Neuronal stem cell (in vitro differentiated cells): ENCODE data around the gene IFNL3.
A peak's percentile ranks its signal among the peaks of the same experiment; 100 is the strongest.

Source experiments
- DNase-seq: peaks from one replicate; pipeline ENCODE4 v3.0.0-alpha.2; 2013; ENCODE audit warnings: low spot score
- H2AFZ ChIP-seq: one replicate; pipeline ENCODE4 v1.6.1; 2013; ENCODE audit warnings: mild to moderate bottlenecking, low read length, inconsistent platforms
- H2AK5ac ChIP-seq: 2 replicates; pipeline ENCODE4 v1.6.1; 2013; ENCODE audit warnings: low read depth, mild to moderate bottlenecking, inconsistent platforms, low read length, moderate library complexity, mixed read lengths
- H2BK120ac ChIP-seq: 2 replicates; pipeline ENCODE4 v1.6.1; 2013; ENCODE audit warnings: low read depth, mild to moderate bottlenecking, inconsistent platforms, low read length, moderate library complexity, mixed read lengths
- H2BK12ac ChIP-seq: one replicate; pipeline ENCODE4 v1.6.1; 2013; ENCODE audit warnings: low read length, inconsistent platforms
- H2BK15ac ChIP-seq: 2 replicates; pipeline ENCODE4 v1.6.1; 2013; ENCODE audit warnings: mild to moderate bottlenecking, low read length, inconsistent platforms, mixed read lengths
- H2BK5ac ChIP-seq: one replicate; pipeline ENCODE4 v1.6.1; 2013; ENCODE audit warnings: inconsistent platforms, mild to moderate bottlenecking, low read length, moderate library complexity
- H3K14ac ChIP-seq: one replicate; pipeline ENCODE4 v1.6.1; 2013; ENCODE audit warnings: low read length, inconsistent platforms
- H3K18ac ChIP-seq: 2 replicates; pipeline ENCODE4 v1.6.1; 2013; ENCODE audit warnings: low read length, inconsistent platforms
- H3K23ac ChIP-seq: 2 replicates; pipeline ENCODE4 v1.6.1; 2013; ENCODE audit warnings: low read depth, mild to moderate bottlenecking, mixed read lengths, low read length, inconsistent platforms; ENCODE audit not compliant: poor library complexity
- H3K27ac ChIP-seq: replicated peaks from 3 replicates; pipeline ENCODE4 v1.5.1; 2013; ENCODE audit warnings: low read length, inconsistent platforms
- H3K27me3 ChIP-seq, 3 experiments: 2 replicates each; pipeline ENCODE4 v1.6.1; 2013; ENCODE audit warnings: low read length in 3 of 3, mild to moderate bottlenecking in 2 of 3, inconsistent platforms in 1 of 3, low read depth in 1 of 3, mixed read lengths in 1 of 3, moderate library complexity in 1 of 3; ENCODE audit not compliant: control insufficient read depth in 3 of 3, insufficient read depth in 3 of 3
- H3K36me3 ChIP-seq, 2 donors: replicated peaks in 1 of 2; 2 replicates each; pipeline ENCODE4 v1.6.1; 2013; ENCODE audit warnings: low read length in 2 of 2; ENCODE audit not compliant: control insufficient read depth in 2 of 2, insufficient read depth in 2 of 2
- H3K4ac ChIP-seq: 2 replicates; pipeline ENCODE4 v1.6.1; 2013; ENCODE audit warnings: inconsistent platforms, mild to moderate bottlenecking, low read length, moderate library complexity
- H3K4me1 ChIP-seq, 2 donors: 1 replicate in 1 of 2; 2 replicates in 1 of 2; pipeline ENCODE4 v1.6.1; 2013; ENCODE audit warnings: low read length in 2 of 2, low read depth in 1 of 2; ENCODE audit not compliant: control insufficient read depth in 2 of 2, insufficient read depth in 1 of 2
- H3K4me2 ChIP-seq: one replicate; pipeline ENCODE4 v1.6.1; 2013; ENCODE audit warnings: mild to moderate bottlenecking, low read length, inconsistent platforms; ENCODE audit not compliant: insufficient read depth, poor library complexity, severe bottlenecking
- H3K4me3 ChIP-seq, 2 donors: 2 replicates each; pipeline ENCODE4 v1.5.1; 2013; ENCODE audit warnings: low read length in 2 of 2, mild to moderate bottlenecking in 2 of 2, inconsistent platforms in 1 of 2, moderate library complexity in 1 of 2
- H3K79me1 ChIP-seq: one replicate; pipeline ENCODE4 v1.6.1; 2013; ENCODE audit warnings: low read depth, mild to moderate bottlenecking, inconsistent platforms, low read length, moderate library complexity
- H3K9ac ChIP-seq: one replicate; pipeline ENCODE4 v1.6.1; 2013; ENCODE audit warnings: mild to moderate bottlenecking, low read depth, low read length, inconsistent platforms; ENCODE audit not compliant: poor library complexity
- H3K9me3 ChIP-seq, 2 donors: replicated peaks in 1 of 2; 2 replicates each; pipeline versions ENCODE3 to v1.6.1; 2013; ENCODE audit warnings: low read length in 2 of 2, mild to moderate bottlenecking in 2 of 2, inconsistent platforms in 1 of 2, low read depth in 1 of 2, mixed read lengths in 1 of 2, moderate library complexity in 1 of 2; ENCODE audit not compliant: control insufficient read depth in 2 of 2, insufficient read depth in 1 of 2
- H4K8ac ChIP-seq: one replicate; pipeline ENCODE4 v1.6.1; 2013; ENCODE audit warnings: low read depth, mild to moderate bottlenecking, inconsistent platforms, low read length, moderate library complexity
- H4K91ac ChIP-seq: one replicate; pipeline ENCODE4 v1.6.1; 2013; ENCODE audit warnings: low read length, low read depth, mild to moderate bottlenecking, inconsistent platforms; ENCODE audit not compliant: poor library complexity
- WGBS, 2 donors: extraction: QIAGEN DNeasy Blood & Tissue Kit; methylation state at CpG; one replicate each; pipeline ENCODE4 v1.1.7; 2013; ENCODE audit warnings: missing lambda C conversion rate in 2 of 2, mixed read lengths in 1 of 2; ENCODE audit not compliant: insufficient read length in 2 of 2, insufficient replicate concordance in 1 of 2; ENCODE audit errors: extremely low coverage in 2 of 2; 5-methylcytosine and 5-hydroxymethylcytosine counted together

Gene IFNL3

DNA sequence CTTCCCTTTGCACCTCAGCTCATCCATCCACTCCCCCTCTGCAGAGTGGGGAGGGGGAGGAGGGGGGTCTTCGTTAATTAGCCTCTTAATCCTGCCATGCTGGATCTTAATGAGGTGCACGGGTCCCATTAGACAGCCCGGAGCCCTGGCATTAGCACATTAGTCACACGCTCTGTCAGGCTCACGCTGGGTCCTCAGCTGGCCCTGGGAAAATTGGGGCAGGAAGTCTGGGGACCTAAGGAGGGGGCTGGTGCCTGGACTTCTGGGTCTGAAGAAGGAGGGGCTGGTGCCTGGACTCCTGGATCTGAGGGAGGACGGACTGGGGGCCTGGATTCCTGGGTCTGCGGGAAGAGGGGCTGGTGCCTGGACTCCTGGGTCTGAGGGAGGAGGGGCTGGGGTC lies 48.5 kb downstream of the IFNL3 start:
- no CpG with 5 or more reads among the region's 7 CpGs for WGBS, 2 donors
- Histone ChIP-seq H3K4me3 (no peak overlapping the region), H3K4ac (no peak overlapping the region), H3K27me3 (peaks cover 3 to 58% (median 26%) of the 10 kb centered on the region in 3 experiments), H3K36me3 (no peaks in the 10 kb centered on the region), H3K4me1 (peaks cover 6 to 16% of the 10 kb centered on the region in 2 donors), H3K9me3 (no peaks in the 10 kb centered on the region), H3K18ac (peak overlapping the region; percentile 93), H3K79me1 (peaks cover 1% of the 10 kb centered on the region), H3K9ac (no peak overlapping the region), H3K27ac (no peak overlapping the region), H2AFZ (peak overlapping the region; percentile 87), H2BK15ac (peak overlapping the region; percentile 89), H3K23ac (no peak overlapping the region), H3K14ac (no peak overlapping the region), H3K4me2 (peak overlapping the region; percentile 51), H2AK5ac (peak overlapping the region; percentile 93), H2BK120ac (no peak overlapping the region), H4K8ac (no peak overlapping the region), H2BK12ac (peak overlapping the region; percentile 63), H4K91ac (no peak overlapping the region), H2BK5ac (no peak overlapping the region)
- DNase-seq = peak; percentile 57

DNA sequence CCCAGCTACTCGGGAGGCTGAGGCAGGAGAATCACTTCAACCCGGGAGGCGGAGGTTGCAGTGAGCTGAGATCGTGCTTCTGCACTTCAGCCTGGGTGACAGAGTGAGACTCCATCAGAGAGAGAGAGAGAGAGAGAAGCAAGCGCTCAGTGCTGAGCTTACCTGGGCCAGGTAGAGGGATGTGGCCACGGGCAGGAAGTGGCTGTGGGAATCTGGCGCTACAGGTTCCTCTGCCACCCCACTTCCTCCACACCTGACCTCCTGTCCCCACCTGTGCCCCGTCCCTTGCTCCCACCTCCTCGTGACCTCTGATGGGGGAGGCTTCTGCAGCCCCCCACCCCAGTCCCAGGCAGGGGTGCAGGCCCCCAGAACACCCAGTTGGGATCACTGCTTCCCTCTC lies 49.1 kb downstream of the IFNL3 start:
- no CpG with 5 or more reads among the region's 9 CpGs for WGBS, 2 donors
- peak overlapping the region; percentile 89 for H2BK15ac ChIP-seq
- no peak overlapping the region for H2AFZ ChIP-seq
- no peak for DNase-seq
- peak overlapping the region; percentile 43 for H3K23ac ChIP-seq
- H3K4me3 ChIP-seq = no peak overlapping the region
- peaks cover 6 to 16% of the 10 kb centered on the region in 2 donors for H3K4me1 ChIP-seq
- H3K27me3 ChIP-seq = peaks cover 3 to 54% (median 26%) of the 10 kb centered on the region in 3 experiments
- no peak overlapping the region for H2BK120ac ChIP-seq
- peak overlapping the region; percentile 93 for H3K18ac ChIP-seq
- no peaks in the 10 kb centered on the region for H3K9me3 ChIP-seq
- peak overlapping the region; percentile 53 for H4K91ac ChIP-seq
- H2BK12ac ChIP-seq = peak overlapping the region; percentile 63
- peak overlapping the region; percentile 43 for H4K8ac ChIP-seq
- H2AK5ac ChIP-seq = peak overlapping the region; percentile 93
- no peak overlapping the region for H3K4me2 ChIP-seq
- H3K79me1 ChIP-seq = peaks cover 1% of the 10 kb centered on the region
- no peaks in the 10 kb centered on the region for H3K36me3 ChIP-seq
- peak overlapping the region; percentile 21 for H3K9ac ChIP-seq
- no peak overlapping the region for H3K4ac ChIP-seq
- H2BK5ac ChIP-seq = no peak overlapping the region
- H3K14ac ChIP-seq = no peak overlapping the region
- H3K27ac ChIP-seq = no peak overlapping the region

DNA sequence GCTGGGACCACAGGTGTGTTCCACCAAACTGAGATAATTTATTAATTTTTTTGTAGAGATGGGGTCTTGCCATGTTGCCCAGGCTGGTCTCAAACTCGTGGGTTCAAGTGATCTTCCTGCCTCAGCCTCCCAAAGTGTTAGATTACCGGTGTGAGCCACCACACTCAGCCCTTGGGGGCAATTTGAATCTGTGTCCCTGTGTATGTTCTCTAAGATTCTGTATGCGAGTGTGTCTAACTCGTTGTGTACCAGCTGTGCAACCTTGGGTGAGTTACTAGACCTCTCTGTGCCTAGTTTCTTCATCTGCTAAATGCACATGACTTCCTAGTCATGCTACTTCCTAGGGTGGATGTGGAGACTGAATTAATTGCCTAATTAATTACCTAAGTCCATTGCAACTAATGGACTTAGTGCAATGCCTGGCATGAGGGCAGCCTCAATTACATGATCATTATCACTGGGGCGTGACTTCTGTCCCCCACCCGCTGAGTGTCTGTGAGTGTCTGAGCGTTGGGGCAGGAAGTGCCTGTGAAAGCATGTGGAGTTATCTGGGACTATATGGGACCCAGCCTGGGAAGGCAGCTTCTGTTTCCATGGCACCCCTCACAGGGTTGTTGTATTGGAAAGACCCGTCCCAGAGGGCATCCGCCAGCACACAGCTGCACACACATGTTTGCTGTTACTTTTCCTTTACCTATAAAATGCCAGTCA lies 49.8 kb downstream of the IFNL3 start:
- Histone ChIP-seq H3K14ac (no peak overlapping the region), H3K27me3 (peaks cover 3 to 52% (median 26%) of the 10 kb centered on the region in 3 experiments), H3K23ac (no peak overlapping the region), H2BK15ac (peak overlapping the region; percentile 6), H3K9me3 (no peaks in the 10 kb centered on the region), H2BK120ac (no peak overlapping the region), H3K9ac (no peak overlapping the region), H3K4me1 (peaks cover 6 to 16% of the 10 kb centered on the region in 2 donors), H2AFZ (no peak overlapping the region), H2BK5ac (no peak overlapping the region), H2BK12ac (no peak overlapping the region), H3K36me3 (no peaks in the 10 kb centered on the region), H3K18ac (peak overlapping the region; percentile 44), H4K91ac (no peak overlapping the region), H4K8ac (no peak overlapping the region), H3K4ac (peak overlapping the region; percentile 37), H3K4me3 (no peak overlapping the region), H3K79me1 (peaks cover under 1% of the 10 kb centered on the region), H3K4me2 (no peak overlapping the region), H3K27ac (no peak overlapping the region), H2AK5ac (peak overlapping the region; percentile 91)
- no peak for DNase-seq
- no CpG with 5 or more reads among the region's 9 CpGs for WGBS, 2 donors

DNA sequence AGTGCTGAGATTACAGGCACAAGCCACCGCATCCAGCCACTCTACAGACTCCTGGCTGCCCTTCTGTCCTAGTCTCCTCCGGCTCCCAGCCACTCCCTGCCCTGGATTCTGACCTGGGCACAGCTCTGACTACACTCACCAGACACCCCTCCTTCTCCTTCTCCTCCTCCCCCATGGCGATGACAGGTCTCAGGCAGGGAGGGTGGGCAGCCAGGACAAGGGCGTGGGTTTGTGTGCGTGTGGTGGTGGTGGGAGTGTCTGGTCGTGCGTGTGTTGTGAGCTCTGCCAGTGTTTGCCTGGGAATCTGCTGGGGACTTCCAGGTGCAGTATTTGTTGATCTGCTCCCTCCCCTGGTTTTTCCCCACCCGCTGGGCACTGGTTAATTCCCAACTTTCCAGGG lies 51.0 kb downstream of the IFNL3 start:
- H2BK12ac ChIP-seq = peak overlapping the region; percentile 96
- no peak overlapping the region for H2BK15ac ChIP-seq
- no peak for DNase-seq
- H3K9ac ChIP-seq = peak overlapping the region; percentile 66
- no peak overlapping the region for H3K14ac ChIP-seq
- H2BK5ac ChIP-seq = no peak overlapping the region
- no peak overlapping the region for H2AFZ ChIP-seq
- no peak overlapping the region for H2AK5ac ChIP-seq
- no peak overlapping the region for H3K4me3 ChIP-seq
- H3K4me2 ChIP-seq = no peak overlapping the region
- H4K8ac ChIP-seq = peak overlapping the region; percentile 87
- H3K23ac ChIP-seq = peak overlapping the region; percentile 88
- H3K18ac ChIP-seq = peak overlapping the region; percentile 86
- no peaks in the 10 kb centered on the region for H3K36me3 ChIP-seq
- H3K27ac ChIP-seq = no peak overlapping the region
- H3K9me3 ChIP-seq = no peaks in the 10 kb centered on the region
- H3K4ac ChIP-seq = no peak overlapping the region
- H3K27me3 ChIP-seq = peaks cover 3 to 47% (median 25%) of the 10 kb centered on the region in 3 experiments
- no peaks in the 10 kb centered on the region for H3K79me1 ChIP-seq
- peaks cover 1 to 14% of the 10 kb centered on the region in 2 donors for H3K4me1 ChIP-seq
- no peak overlapping the region for H4K91ac ChIP-seq
- no CpG with 5 or more reads among the region's 8 CpGs for WGBS, 2 donors
- H2BK120ac ChIP-seq = no peak overlapping the region
